Activated CD8-positive, alpha-beta T cell treated with anti-CD3 and anti-CD28 coated beads, Interleukin-2, amount 10 ng/mL, durations not matched to agents 7 days and 5 days (primary cell): ENCODE measurements around the gene CRNKL1. TPM values are rescaled to one million over a fixed set of nuclear protein-coding genes. Genes with fewer than 3 reads are reported as not detected.

Experiments used
- ATAC-seq: fragments of 150-1000 bp; cut with Tn5 transposase; one replicate; pipeline ENCODE4 v1.10.0; 2021; ENCODE audit warnings: moderate library complexity
- CTCF ChIA-PET: fragments of 350-600 bp; sonication (Branson Sonifier 250); formaldehyde crosslinking; loops from one replicate; lab custom pipeline; 2021; ENCODE audit warnings: antibody characterized with exemption; lab: Charles Lee
- POLR2A ChIA-PET: fragments of 350-600 bp; sonication (Branson Sonifier 250); formaldehyde crosslinking; loops from one replicate; lab custom pipeline; 2021; ENCODE audit warnings: antibody characterized with exemption; lab: Charles Lee
- DNase-seq: peaks from one replicate; pipeline ENCODE4 v3.0.0-alpha.2; 2020
- H3K27ac Mint-ChIP-seq: one replicate; pipeline ENCODE4 v1.8.0; 2021; ENCODE audit warnings: mild to moderate bottlenecking, mixed read lengths
- H3K27me3 Mint-ChIP-seq: one replicate; pipeline ENCODE4 v1.8.0; 2021; ENCODE audit warnings: low read depth, mixed read lengths
- H3K36me3 Mint-ChIP-seq: one replicate; pipeline ENCODE4 v1.8.0; 2021; ENCODE audit warnings: low read depth, mixed read lengths
- H3K4me1 Mint-ChIP-seq: one replicate; pipeline ENCODE4 v1.8.0; 2021; ENCODE audit warnings: low read depth, mixed read lengths
- H3K4me3 Mint-ChIP-seq: one replicate; pipeline ENCODE4 v1.8.0; 2021; ENCODE audit warnings: mild to moderate bottlenecking, mixed read lengths
- H3K9me3 Mint-ChIP-seq: one replicate; pipeline ENCODE4 v1.8.0; 2022; ENCODE audit warnings: mixed read lengths; ENCODE audit not compliant: insufficient read depth
- total RNA-seq, 2 experiments: library from RNA; stranded (reverse); gene quantifications; one replicate each; pipeline ENCODE4 v1.2.3, GENCODE V29; 2021

CRNKL1 gene
- total RNA-seq, 2 experiments from 2014 or later, result 17.4 to 20.8 TPM

GRCh38 chr20:20003031-20003954 lies 49.0 kb downstream of the CRNKL1 start:
- ChIA-PET POLR2A (interaction anchor here (0.6 kb wide), 1 partner anchor 14 kb away, joined by 5 read pairs; no protein-coding TSS in a partner anchor), CTCF (interaction anchor here (0.6 kb wide), 1 partner anchor 1123 kb away, joined by 3 read pairs; no protein-coding TSS in a partner anchor)

GRCh38 chr20:20002101-20002998 lies 49.9 kb downstream of the CRNKL1 start:
- no peaks in the 10 kb centered on the region for H3K36me3 Mint-ChIP-seq
- no peak for ATAC-seq
- peaks cover 14% of the 10 kb centered on the region for H3K4me1 Mint-ChIP-seq
- ChIA-PET POLR2A (no interaction called here), CTCF (no interaction called here)
- H3K27me3 Mint-ChIP-seq, result peaks cover 41% of the 10 kb centered on the region
- no peak overlapping the region for H3K27ac Mint-ChIP-seq
- H3K9me3 Mint-ChIP-seq, result no peaks in the 10 kb centered on the region
- no peak for DNase-seq
- no peak overlapping the region for H3K4me3 Mint-ChIP-seq

More at GRCh38 chr20:20003031-20003954, 49.0 kb downstream of the CRNKL1 start:
- ATAC-seq (peak; percentile 68), DNase-seq (peak; percentile 37)
- peaks cover 51% of the 10 kb centered on the region for H3K27me3 Mint-ChIP-seq
- no peak overlapping the region for H3K27ac Mint-ChIP-seq
- no peaks in the 10 kb centered on the region for H3K9me3 Mint-ChIP-seq
- peak overlapping the region; percentile 69 for H3K4me3 Mint-ChIP-seq
- H3K4me1 Mint-ChIP-seq, result peaks cover 14% of the 10 kb centered on the region
- no peaks in the 10 kb centered on the region for H3K36me3 Mint-ChIP-seq

GRCh38 chr20:20000211-20000968 lies 51.9 kb downstream of the CRNKL1 start:
- POLR2A ChIA-PET, result no interaction called here
- Mint-ChIP-seq H3K4me1 (peaks cover 14% of the 10 kb centered on the region), H3K27ac (no peak overlapping the region), H3K4me3 (no peak overlapping the region), H3K27me3 (peaks cover 39% of the 10 kb centered on the region), H3K9me3 (no peaks in the 10 kb centered on the region), H3K36me3 (no peaks in the 10 kb centered on the region)
- DNase-seq, result no peak
- ATAC-seq, result no peak
- CTCF ChIA-PET, result no interaction called here

- Mint-ChIP-seq H3K4me3 (no peak overlapping the region), H3K27me3 (peaks cover 39% of the 10 kb centered on the region), H3K27ac (no peak overlapping the region), H3K36me3 (no peaks in the 10 kb centered on the region), H3K4me1 (peaks cover 14% of the 10 kb centered on the region), H3K9me3 (no peaks in the 10 kb centered on the region)
- ChIA-PET CTCF (no interaction called here), POLR2A (no interaction called here)
- ATAC-seq (no peak), DNase-seq (no peak)
Observed at GRCh38 chr20:19998990-19999705, 53.1 kb downstream of the CRNKL1 start.

GRCh38 chr20:19996917-19997316 lies 55.3 kb downstream of the CRNKL1 start:
- DNase-seq (no peak), ATAC-seq (no peak)
- H3K36me3 Mint-ChIP-seq, result no peaks in the 10 kb centered on the region
- no peaks in the 10 kb centered on the region for H3K4me1 Mint-ChIP-seq
- no peak overlapping the region for H3K4me3 Mint-ChIP-seq
- peaks cover 23% of the 10 kb centered on the region for H3K27me3 Mint-ChIP-seq
- H3K27ac Mint-ChIP-seq, result no peak overlapping the region
- ChIA-PET CTCF (no interaction called here), POLR2A (no interaction called here)
- H3K9me3 Mint-ChIP-seq, result no peaks in the 10 kb centered on the region

- H3K36me3 Mint-ChIP-seq, result no peaks in the 10 kb centered on the region
- peaks cover 17% of the 10 kb centered on the region for H3K27me3 Mint-ChIP-seq
- ATAC-seq (no peak), DNase-seq (no peak)
- no peak overlapping the region for H3K4me3 Mint-ChIP-seq
- ChIA-PET POLR2A (no interaction called here), CTCF (no interaction called here)
- no peaks in the 10 kb centered on the region for H3K4me1 Mint-ChIP-seq
- H3K27ac Mint-ChIP-seq, result no peak overlapping the region
- H3K9me3 Mint-ChIP-seq, result no peaks in the 10 kb centered on the region
Observed at GRCh38 chr20:19996222-19996621, 56.0 kb downstream of the CRNKL1 start.

GRCh38 chr20:19995220-19995863 lies 56.9 kb downstream of the CRNKL1 start:
- peak; percentile 42 for DNase-seq

GRCh38 chr20:19993958-19994669 lies 58.2 kb downstream of the CRNKL1 start:
- no peaks in the 10 kb centered on the region for H3K36me3 Mint-ChIP-seq
- H3K27ac Mint-ChIP-seq, result no peak overlapping the region
- H3K27me3 Mint-ChIP-seq, result peaks cover 4% of the 10 kb centered on the region
- ChIA-PET POLR2A (no interaction called here), CTCF (interaction anchor here (0.9 to 1.6 kb wide), 4 partner anchors 21 to 209 kb away, joined by 3 to 4 read pairs (median 4); partner anchors contain the start of gene NAA20)
- H3K4me1 Mint-ChIP-seq, result no peaks in the 10 kb centered on the region
- ATAC-seq (no peak), DNase-seq (no peak)
- H3K4me3 Mint-ChIP-seq, result no peak overlapping the region
- no peaks in the 10 kb centered on the region for H3K9me3 Mint-ChIP-seq

More at GRCh38 chr20:19995220-19995863, 56.9 kb downstream of the CRNKL1 start:
- no peak overlapping the region for H3K27ac Mint-ChIP-seq
- no peak for ATAC-seq
- ChIA-PET CTCF (interaction anchor here (1.6 kb wide), 1 partner anchor 22 kb away, joined by 4 read pairs; the partner anchor contains the start of gene NAA20), POLR2A (no interaction called here)
- H3K36me3 Mint-ChIP-seq, result no peaks in the 10 kb centered on the region
- H3K4me3 Mint-ChIP-seq, result no peak overlapping the region
- peaks cover 9% of the 10 kb centered on the region for H3K27me3 Mint-ChIP-seq
- no peaks in the 10 kb centered on the region for H3K9me3 Mint-ChIP-seq
- no peaks in the 10 kb centered on the region for H3K4me1 Mint-ChIP-seq

GRCh38 chr20:19992996-19993908 lies 59.0 kb downstream of the CRNKL1 start:
- Mint-ChIP-seq H3K36me3 (no peaks in the 10 kb centered on the region), H3K4me3 (no peak overlapping the region), H3K9me3 (no peaks in the 10 kb centered on the region), H3K27ac (no peak overlapping the region), H3K4me1 (no peaks in the 10 kb centered on the region), H3K27me3 (peaks cover 4% of the 10 kb centered on the region)
- ChIA-PET POLR2A (no interaction called here), CTCF (interaction anchor here (0.9 to 1.2 kb wide), 3 partner anchors 22 to 208 kb away, joined by 3 to 4 read pairs (median 3); no protein-coding TSS in a partner anchor)
- ATAC-seq, result no peak
- no peak for DNase-seq
